ENCODE measurements around the gene WNT7B. TPM values are rescaled to one million over a fixed set of nuclear protein-coding genes. Genes with fewer than 3 reads are reported as not detected.

The WNT7B gene
- total and polyA plus RNA-seq, 2 of the 8 experiments (the other 6 are each of a cell fraction or from before 2014, with no cell fraction given) = 0.14 to 0.24 TPM

DNA sequence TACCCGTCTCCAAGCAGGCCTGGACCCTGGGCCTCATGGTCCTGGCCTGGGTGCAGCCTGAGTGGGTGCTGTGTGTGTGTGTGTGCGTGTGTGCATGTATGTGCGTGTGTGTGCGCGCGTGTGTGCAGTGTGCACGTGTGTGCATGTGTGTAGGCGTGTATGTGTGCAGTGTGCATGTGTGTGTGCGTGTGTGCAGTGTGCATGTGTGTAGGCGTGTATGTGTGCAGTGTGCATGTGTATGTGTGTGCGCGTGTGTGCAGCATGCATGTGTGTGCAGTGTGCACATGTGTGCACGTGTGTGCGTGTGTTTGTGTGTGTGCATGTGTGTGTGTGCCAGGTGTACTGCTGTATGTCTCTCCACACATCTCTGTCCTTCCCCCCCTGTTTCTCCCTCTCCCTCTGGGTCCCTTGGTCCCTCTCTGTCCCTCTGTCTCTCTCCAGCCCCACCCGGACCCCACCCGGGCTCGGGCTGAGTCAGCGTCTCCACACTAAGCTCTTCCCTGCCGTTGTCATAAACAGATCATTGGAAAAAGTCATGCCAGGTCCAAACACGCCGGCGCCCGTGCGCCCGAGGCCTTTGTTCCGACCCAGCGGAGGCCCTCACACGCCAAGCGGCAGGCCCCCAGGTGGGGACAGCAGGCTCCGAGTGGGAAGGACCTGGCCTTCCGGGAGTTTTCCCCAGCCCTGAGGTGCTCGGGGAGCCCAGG lies 34.0 kb downstream of the WNT7B start:
- no peak overlapping the region for H2BK120ac ChIP-seq (replicated peaks; ENCODE audit: low read depth, low read length)
- H3K27ac ChIP-seq (ENCODE audit: low read depth, low read length) = no peak overlapping the region
- H3K23ac ChIP-seq (ENCODE audit: insufficient read length) = no peak overlapping the region
- H3K23me2 ChIP-seq (ENCODE audit: low read depth, low read length) = no peaks in the 10 kb centered on the region; the same call in 1 of the 2 replicates
- peak overlapping the region; percentile 26; the same call in 1 of the 2 replicates for H2AK5ac ChIP-seq (ENCODE audit: low read depth, low read length)
- H2BK5ac ChIP-seq (ENCODE audit: low read depth, low read length) = peak overlapping the region; percentile 55; the same call in 1 of the 2 replicates
- no peak overlapping the region for H3K9ac ChIP-seq (replicated peaks in 1 of 4; ENCODE audit: extremely low read depth in 1 of 4, low read depth in 3 of 4, low read length in 3 of 4)
- ChIA-PET CTCF (ENCODE audit: partially characterized antibody) (interaction anchor here (1.4 to 2.2 kb wide), 4 partner anchors 13 to 37 kb away, joined by 4 to 6 read pairs (median 5); no protein-coding TSS in a partner anchor), POLR2A (ENCODE audit: partially characterized antibody) (no interaction called here)
- peaks cover 0 to 4% of the 10 kb centered on the region in 2 experiments for H4K20me1 ChIP-seq (replicated peaks in 1 of 2; ENCODE audit: control insufficient read depth in 1 of 2, insufficient read depth in 2 of 2, low read length in 2 of 2)
- no peak overlapping the region for H3K4me2 ChIP-seq (ENCODE audit: insufficient read depth in 1 of 2, low read depth in 2 of 2, low read length in 2 of 2)
- no peak overlapping the region for H3K4me3 ChIP-seq (ENCODE audit: extremely low read depth in 1 of 4, insufficient read depth in 2 of 4, low read depth in 3 of 4, low read length in 4 of 4)
- no peaks in the 10 kb centered on the region for H3K9me3 ChIP-seq (ENCODE audit: insufficient read depth in 2 of 2, low read depth in 1 of 2, low read length in 1 of 2)
- H2AFZ ChIP-seq (ENCODE audit: low read length) = no peak overlapping the region
- no peak overlapping the region for H3K56ac ChIP-seq (replicated peaks; ENCODE audit: insufficient read length, low read depth, low read length)
- 81% methylated on average over 23 of the region's 32 CpGs; no CpG with 5 or more reads in 1 of the 2 experiments for WGBS, 2 experiments (ENCODE audit: extremely low coverage in 1 of 2, insufficient coverage in 1 of 2, insufficient read length in 1 of 2, insufficient replicate concordance in 2 of 2, low coverage in 1 of 2, low lambda C conversion rate in 2 of 2, missing lambda C conversion rate in 1 of 2)
- H2BK20ac ChIP-seq (ENCODE audit: low read length) = 0 out of 2 replicates have a peak overlapping the region, but pooled peaks have one; percentile 57
- peak overlapping the region; percentile 72; the same call in 1 of the 2 replicates for H2BK12ac ChIP-seq (ENCODE audit: low read depth, low read length)
- H3K36me3 ChIP-seq (ENCODE audit: control insufficient read depth in 2 of 4, insufficient read depth in 4 of 4, low read length in 3 of 4) = no peaks in the 10 kb centered on the region
- H3K79me2 ChIP-seq (ENCODE audit: control insufficient read depth in 1 of 2, insufficient read depth in 2 of 2, low read length in 2 of 2) = no peaks in the 10 kb centered on the region
- FAIRE-seq (no peak), DNase-seq (ENCODE audit: low read depth in 1 of 2, low spot score in 2 of 2) (no peak)
- H2BK15ac ChIP-seq (ENCODE audit: low read length) = no peak overlapping the region
- H3K79me1 ChIP-seq (ENCODE audit: low read depth, low read length) = no peaks in the 10 kb centered on the region
- no peak overlapping the region for H3K4ac ChIP-seq (replicated peaks; ENCODE audit: insufficient read length, low read depth, low read length)
- H3K14ac ChIP-seq (ENCODE audit: insufficient read length) = no peak overlapping the region
- peak overlapping the region; percentile 14; the same call in 1 of the 2 replicates for H4K8ac ChIP-seq (ENCODE audit: extremely low read depth, insufficient read depth, low read length)
- no peaks in the 10 kb centered on the region; a peak in 1 of 7 replicates for H3K27me3 ChIP-seq (replicated peaks in 1 of 4; ENCODE audit: control insufficient read depth in 3 of 4, extremely low read depth in 1 of 4, insufficient read depth in 3 of 4, low read length in 3 of 4)
- no peaks in the 10 kb centered on the region for H3K4me1 ChIP-seq (replicated peaks in 1 of 4; ENCODE audit: control insufficient read depth in 3 of 4, insufficient read depth in 4 of 4, low read length in 3 of 4)
- H4K5ac ChIP-seq (ENCODE audit: insufficient read length, low read depth, low read length) = no peak overlapping the region
- no peak overlapping the region for H4K91ac ChIP-seq (replicated peaks; ENCODE audit: insufficient read length, low read length)
- no peak overlapping the region; the same call in 1 of the 2 replicates for H3K18ac ChIP-seq (ENCODE audit: extremely low read depth, low read length)
- TF ChIP-seq TBP (IDR thresholded peaks at IDR 0.05; ENCODE audit: low read depth, low read length) = no peak
- no peak for TF ChIP-seq ASH2L (IDR thresholded peaks at IDR 0.05; ENCODE audit: low read length)
- TF ChIP-seq NRF1 (IDR thresholded peaks at IDR 0.05; ENCODE audit: low read depth, low read length) = no peak
- no peak for TF ChIP-seq CBX8 (IDR thresholded peaks at IDR 0.05; ENCODE audit: borderline replicate concordance, low read depth, low read length)
- no peak for TF ChIP-seq SP2 (IDR thresholded peaks at IDR 0.05; ENCODE audit: low read length)
- TF ChIP-seq RAD21 (IDR thresholded peaks at IDR 0.05 in 1 of 2, conservative IDR thresholded peaks at IDR 0.05 in 1 of 2; ENCODE audit: low read depth in 2 of 2, low read length in 2 of 2) = no peak
- TF ChIP-seq ATF2 (IDR thresholded peaks at IDR 0.05; ENCODE audit: low read length) = no peak
- TF ChIP-seq GABPA (IDR thresholded peaks at IDR 0.05; ENCODE audit: borderline replicate concordance, insufficient read depth, low read length) = no peak
- no peak for TF ChIP-seq RFX5 (IDR thresholded peaks at IDR 0.05; ENCODE audit: borderline replicate concordance, low read depth, low read length)
- no peak for TF ChIP-seq KDM4A (IDR thresholded peaks at IDR 0.05; ENCODE audit: low read depth, low read length, severe bottlenecking)
